ENCODE measurements around the gene PLPPR5.
A peak's percentile ranks its signal among the peaks of the same experiment; 100 is the strongest.
"Not testable (repeated sequence)": the region's sequence is repeated elsewhere in the genome, so short reads cannot be mapped to it uniquely, and the experiment has no call there.

PLPPR5 gene

DNA sequence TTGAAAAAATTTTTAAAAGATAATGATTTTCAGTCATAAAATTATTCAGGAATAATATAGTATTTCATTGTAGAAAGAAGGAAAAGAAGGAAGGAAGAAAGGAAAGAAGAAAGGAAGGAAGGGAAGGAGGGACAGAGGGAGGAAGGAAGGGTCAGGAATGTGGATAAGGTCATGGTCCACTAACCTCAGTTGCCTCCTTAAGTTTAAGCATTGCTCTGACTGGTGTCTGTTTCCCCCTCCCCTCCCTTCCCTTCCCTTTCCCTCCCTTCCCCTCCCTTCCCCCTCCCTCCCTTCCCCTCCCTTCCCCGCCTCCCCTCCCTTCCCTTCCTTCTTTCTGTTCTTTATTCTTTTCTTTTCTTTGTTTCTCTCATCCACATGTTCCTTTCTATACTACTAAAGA, 95.7 kb downstream of the PLPPR5 start:
- no peak for DNase-seq

DNA sequence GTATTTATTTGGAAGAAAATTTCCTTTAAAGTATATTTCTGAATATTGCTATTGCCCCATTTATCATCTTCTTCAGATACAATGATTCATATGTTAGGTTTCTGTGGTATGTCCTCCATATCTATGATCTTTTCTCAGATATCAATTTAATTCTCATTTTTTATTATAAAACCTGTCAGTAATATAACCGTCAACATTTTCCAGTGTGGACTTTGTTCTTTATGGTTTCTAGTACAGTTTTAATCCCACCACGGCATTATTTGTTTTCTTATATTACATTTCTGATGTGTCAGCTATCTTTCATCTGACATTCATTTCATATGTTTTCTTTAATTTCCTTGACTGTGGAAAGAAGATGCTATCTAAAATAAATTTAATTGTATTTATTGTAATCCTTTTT, 97.9 kb downstream of the PLPPR5 start:
- no peak for DNase-seq

GRCh38 chr1:98906361-98906760, 98.3 kb downstream of the PLPPR5 start:
- no peak for DNase-seq

GRCh38 chr1:98904684-98905083, 100.0 kb downstream of the PLPPR5 start:
- no peak for DNase-seq

DNA sequence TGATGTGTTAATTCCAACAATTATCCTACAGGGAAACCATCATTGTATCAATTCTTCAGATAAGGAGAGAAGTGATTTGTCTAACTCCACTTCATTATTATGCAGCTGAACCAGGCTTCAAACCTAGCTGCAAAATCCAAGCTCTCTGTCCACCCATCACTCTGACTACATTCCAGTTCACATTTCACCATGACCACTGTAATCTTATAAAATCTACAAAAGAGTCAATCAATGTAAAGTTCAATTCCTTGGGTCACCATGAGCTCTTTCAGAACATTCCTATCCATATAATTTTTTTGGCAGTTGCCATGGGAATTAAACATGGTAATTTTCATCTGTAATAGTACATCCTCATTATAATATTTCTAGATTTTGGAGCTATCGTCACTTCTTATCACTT, 100.9 kb downstream of the PLPPR5 start:
- no peak for DNase-seq

DNA sequence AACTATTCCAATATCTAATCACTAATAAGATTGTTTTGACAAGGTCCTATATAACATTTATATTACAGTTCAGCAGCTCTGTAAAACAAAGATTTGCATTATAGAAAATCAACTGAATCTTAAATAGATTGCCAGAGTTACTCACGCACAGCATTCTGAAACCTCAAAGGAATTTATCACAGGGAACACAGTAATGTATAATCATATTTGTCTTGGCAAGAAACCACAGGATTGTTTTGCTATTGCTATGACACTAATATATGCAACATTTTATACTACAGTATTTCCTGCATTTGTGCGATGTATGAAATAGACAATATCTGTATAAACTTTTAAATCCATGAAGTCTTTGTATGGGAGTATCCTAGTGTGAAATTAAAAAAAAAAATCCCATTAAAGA, 101.4 kb downstream of the PLPPR5 start:
- DNase-seq = peak; percentile 51

GRCh38 chr1:98898940-98899339, 105.7 kb downstream of the PLPPR5 start:
- DNase-seq = no peak

DNA sequence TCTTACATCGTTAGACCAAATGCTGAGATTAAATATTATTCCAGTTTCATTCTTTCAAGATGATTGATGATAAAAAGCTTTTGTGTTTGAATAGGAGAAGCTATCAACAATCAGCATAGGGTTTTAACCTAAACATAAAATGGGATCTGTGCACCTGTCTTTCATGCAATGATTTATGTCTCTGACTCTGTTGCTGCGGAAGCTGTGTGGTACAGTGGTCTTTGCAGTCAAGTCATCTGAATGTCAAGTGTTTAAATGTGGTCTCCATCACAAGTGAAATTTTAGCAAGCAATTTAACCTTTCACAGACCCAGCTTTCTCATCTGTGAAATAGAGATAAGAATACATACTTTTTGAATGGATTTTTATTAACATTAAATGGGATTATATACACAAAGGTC, 107.2 kb downstream of the PLPPR5 start:
- no peak for DNase-seq

GRCh38 chr1:98896711-98897445, 107.8 kb downstream of the PLPPR5 start:
- DNase-seq = no peak

- DNase-seq = no peak
These were observed 111.3 kb downstream of the PLPPR5 start for GRCh38 chr1:98893371-98893770.

DNA sequence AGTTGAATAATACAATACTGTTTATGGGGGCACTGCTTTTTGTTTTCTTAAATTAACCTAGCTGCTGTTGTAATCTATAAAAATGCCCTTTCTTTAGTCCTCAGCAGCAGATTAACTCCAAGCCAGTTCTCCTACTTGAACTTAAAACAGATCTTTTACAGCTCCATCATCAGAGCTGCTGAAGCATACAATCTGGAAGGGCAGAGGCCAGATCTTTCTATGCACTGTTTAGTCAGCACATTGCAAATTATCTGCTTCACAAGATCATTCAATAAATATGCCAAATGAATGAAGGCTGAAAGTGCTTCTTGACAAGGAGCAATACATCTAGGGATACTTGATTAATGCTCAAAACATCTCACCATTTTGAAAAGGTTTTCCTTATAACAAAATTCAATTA, 115.8 kb downstream of the PLPPR5 start:
- peak; percentile 54 for DNase-seq

- DNase-seq = no peak
These were observed 117.2 kb downstream of the PLPPR5 start for GRCh38 chr1:98887507-98887906.

- no peak for DNase-seq
These were observed 119.8 kb downstream of the PLPPR5 start for GRCh38 chr1:98884864-98885263.

DNA sequence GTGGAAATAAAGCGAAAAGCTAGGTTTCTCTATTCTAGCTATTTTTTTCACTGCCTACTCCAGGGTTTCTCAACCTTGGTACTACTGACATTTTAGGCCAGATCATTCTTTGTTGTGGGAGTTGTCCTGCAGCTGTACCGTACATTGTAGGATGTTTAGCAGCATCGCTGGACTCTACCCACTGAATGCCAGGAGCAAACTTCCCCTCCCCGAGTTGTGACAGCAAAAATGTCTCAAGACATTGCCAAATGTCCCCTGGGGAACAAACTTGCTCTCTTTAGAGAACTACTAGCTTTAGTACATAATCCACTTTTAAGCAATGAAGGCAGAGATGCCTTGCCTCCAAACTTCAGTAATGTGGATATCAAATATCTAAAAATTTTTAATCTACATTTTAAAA, 122.8 kb downstream of the PLPPR5 start:
- no peak for DNase-seq

DNA sequence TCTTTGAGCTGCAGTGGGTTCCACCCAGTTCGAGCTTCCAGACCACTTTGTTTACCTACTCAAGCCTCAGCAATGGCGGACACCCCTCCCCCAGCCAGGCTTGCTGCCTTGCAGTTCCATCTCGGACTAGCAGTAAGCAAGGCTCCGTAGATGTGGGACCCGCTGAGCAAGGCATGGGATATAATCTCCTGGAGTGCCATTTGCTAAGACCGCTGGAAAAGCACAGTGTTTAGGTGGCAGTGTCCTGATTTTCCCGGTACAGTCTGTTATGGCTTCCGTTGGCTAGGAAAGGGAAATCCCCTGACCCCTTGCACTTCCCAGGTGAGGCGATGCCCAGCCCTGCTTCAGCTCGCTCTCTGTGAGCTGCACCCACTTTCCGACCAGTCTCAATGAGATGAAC, 123.4 kb downstream of the PLPPR5 start:
- not testable (repeated sequence) for DNase-seq

- no peak for DNase-seq
These were observed 129.8 kb downstream of the PLPPR5 start for GRCh38 chr1:98874828-98875227.

DNA sequence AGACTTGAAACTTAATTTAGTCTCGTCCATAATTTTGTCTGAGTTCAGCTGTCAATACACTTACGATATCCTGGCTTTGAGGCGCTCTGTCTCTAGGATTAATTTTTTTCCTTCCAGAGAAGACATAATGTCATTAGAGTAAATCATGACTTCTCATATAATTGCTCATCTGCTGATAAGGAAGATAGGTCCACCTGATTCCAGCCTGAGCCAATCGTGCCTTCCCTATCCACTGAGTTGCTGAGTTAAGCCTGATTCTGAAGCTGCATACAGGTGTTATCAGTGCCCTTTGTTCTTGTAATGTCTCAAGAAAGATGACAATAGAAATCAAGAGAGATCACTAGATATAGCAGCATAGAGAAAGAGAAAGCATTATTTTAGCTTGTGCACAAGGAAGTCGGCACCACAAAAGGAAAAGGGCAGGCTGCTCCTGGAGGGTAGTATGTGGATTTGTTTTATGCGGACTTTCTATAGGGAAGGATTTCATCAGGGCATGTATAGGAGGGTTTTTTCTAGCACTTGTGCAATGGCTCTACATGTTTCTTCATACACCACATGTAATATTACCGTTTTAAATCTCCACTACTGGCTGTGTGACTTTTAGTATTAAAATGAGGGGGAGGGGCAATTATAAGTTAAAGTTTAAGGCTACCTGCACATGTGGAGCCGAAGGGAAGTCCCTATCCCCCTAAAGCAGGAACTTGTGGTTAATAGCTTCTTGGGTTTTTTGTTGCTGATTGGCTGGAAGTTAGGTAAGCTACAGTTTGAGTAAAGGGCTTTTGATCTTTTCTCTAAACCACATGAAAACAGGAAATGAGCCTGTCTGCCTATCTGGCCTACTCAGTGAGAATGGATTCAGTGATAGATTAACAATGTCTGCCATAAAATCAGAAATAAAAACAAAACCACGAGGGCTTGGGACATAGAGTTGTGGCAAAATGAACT, 133.4 kb downstream of the PLPPR5 start:
- no peak for DNase-seq

DNA sequence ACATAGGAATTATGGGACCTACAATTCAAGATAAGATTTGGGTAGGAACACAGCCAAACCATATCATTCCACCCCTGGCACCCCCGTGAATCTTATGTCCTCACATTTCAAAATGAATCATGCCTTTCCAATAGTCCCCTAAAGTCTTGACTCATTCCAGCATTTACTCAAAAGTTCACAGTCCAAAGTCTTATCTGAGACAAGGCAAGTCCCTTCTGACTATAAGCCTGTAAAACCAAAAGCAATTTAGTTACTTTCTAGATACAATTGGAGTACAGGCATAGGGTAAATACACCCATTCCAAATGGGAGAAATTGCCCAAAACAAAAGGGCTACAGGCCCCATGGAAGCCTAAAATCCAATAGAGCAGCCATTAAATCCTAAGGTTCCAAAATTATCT, 138.9 kb downstream of the PLPPR5 start:
- DNase-seq = no peak

DNA sequence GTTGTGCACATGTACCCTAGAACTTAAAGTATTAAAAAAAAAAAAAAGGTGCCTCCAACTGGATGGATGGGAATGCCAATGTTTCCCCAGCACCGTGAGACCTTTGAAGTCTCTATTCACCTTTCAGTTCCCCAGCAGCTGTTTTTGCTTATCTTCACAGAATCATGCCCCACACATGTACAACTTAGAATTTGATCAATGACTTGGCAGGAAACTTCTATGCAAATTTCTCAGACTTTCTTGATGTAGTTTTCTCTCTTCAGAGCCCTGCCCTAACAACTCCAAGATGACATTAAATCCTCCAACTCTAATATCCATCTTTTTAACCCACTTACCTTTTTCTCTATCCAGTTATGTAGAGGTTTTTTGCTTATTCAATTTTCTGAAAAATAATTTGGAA, 144.3 kb downstream of the PLPPR5 start:
- no peak for DNase-seq

- DNase-seq = no peak
These were observed 150.5 kb downstream of the PLPPR5 start for GRCh38 chr1:98854137-98854536.

GRCh38 chr1:98849969-98850636, 154.6 kb downstream of the PLPPR5 start:
- no peak for DNase-seq

DNA sequence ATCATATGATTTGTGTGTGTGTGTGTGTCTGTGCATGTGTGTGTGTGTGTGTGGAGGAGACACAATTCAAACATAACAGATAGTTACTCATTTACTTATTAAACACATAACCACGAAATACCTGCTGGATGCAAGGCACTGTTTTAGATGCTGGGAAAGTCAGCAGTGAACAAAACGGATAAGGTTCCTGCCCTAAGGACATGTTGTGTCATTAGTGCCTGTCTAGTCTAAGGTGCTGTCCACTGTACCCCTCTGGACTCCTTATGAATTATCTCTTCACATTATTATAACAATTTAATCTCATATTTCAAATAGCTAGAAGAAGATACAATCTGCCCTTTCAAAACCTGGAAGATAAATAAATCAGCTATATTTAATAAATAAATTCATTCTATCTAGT, 162.4 kb downstream of the PLPPR5 start:
- no peak for DNase-seq
